RWPE1 (cell line): Measurements from ENCODE around the gene ZNF460.

ENCODE experiments used
- CTCF ChIA-PET: fragments of 350-600 bp; sonication (Branson Sonifier 250); formaldehyde crosslinking; extraction: SDS; loops from one replicate; lab custom pipeline; 2021; lab: Yijun Ruan, JAX
- POLR2A ChIA-PET: fragments of 400-600 bp; formaldehyde crosslinking; extraction: SDS; loops from one replicate; lab custom pipeline; 2020; ENCODE audit warnings: antibody characterized with exemption; ENCODE audit not compliant: low non-redundant PET; lab: Yijun Ruan, JAX
- DNase-seq: peaks from one replicate; pipeline ENCODE4 v3.0.0; 2012; ENCODE audit warnings: low spot score
- H3K27ac ChIP-seq: fragments of 450-650 bp; 2 replicates; pipeline ENCODE4 v1.5.1; 2017
- CTCF ChIP-seq: fragments of 450-650 bp; conservative IDR thresholded peaks from 2 replicates; pipeline ENCODE4 v1.5.1; 2017; ENCODE audit warnings: low read depth, mild to moderate bottlenecking

ZNF460 gene

DNA sequence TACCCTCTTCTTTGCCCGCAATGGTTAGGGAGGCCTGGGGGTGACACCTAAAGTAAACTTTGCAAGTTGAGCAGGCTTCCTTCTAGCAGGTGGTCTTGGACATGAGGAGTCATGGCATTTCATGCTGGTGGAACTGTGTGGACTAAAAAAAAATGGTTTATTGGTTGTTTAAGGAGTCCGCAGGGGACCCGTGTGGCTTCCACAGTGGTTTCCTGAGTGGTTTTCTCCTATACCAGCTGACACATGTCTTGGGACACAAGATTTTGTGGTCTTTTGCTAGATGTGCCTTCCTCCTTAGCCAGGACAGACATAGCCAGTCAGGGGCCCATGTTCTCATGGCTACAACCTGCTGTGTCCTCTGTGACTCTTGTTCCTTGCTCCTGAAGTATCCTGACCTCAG lies 41.5 kb downstream of the ZNF460 start:
- ChIA-PET CTCF (no interaction called here), POLR2A (no interaction called here)
- no peak overlapping the region for H3K27ac ChIP-seq
- DNase-seq, result no peak
- TF ChIP-seq CTCF, result no peak

GRCh38 chr19:57324992-57325391 lies 44.7 kb downstream of the ZNF460 start:
- ChIA-PET POLR2A (no interaction called here), CTCF (no interaction called here)

GRCh38 chr19:57327993-57328392 lies 47.7 kb downstream of the ZNF460 start:
- TF ChIP-seq CTCF, result no peak
- H3K27ac ChIP-seq, result no peak overlapping the region
- POLR2A ChIA-PET, result no interaction called here
- DNase-seq, result no peak
- CTCF ChIA-PET, result no interaction called here

More at GRCh38 chr19:57324992-57325391, 44.7 kb downstream of the ZNF460 start:
- H3K27ac ChIP-seq, result no peak overlapping the region
- no peak for DNase-seq
- TF ChIP-seq CTCF, result no peak

DNA sequence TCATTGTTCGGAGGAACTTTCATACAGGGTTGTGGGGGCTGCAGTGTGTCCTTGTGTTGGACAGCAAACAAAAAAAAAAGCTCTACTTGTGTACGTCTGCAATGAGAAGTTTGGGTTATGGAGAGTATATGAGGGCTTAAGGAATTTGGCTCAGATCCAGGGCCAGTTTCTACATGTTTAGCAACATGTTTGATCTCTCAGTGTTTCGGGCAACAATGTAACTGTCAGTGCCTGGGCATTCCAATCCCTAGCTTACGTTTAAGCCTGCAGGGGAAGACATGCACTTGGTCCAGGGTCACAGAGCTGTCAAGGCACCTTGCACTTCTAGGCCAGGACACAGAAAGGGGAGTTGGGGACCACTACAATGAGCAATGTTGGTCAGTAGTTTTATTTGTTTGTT lies 53.9 kb downstream of the ZNF460 start:
- POLR2A ChIA-PET, result interaction anchor here (0.5 kb wide), 1 partner anchor 1173 kb away, joined by 3 read pairs; no protein-coding TSS in a partner anchor
- CTCF ChIA-PET, result no interaction called here
- DNase-seq, result peak; percentile 59
- TF ChIP-seq CTCF, result no peak
- H3K27ac ChIP-seq, result no peak overlapping the region; the same call in 1 of the 2 replicates

GRCh38 chr19:57338877-57339276 lies 58.6 kb downstream of the ZNF460 start:
- POLR2A ChIA-PET, result interaction anchor here (0.6 kb wide), 1 partner anchor 41 kb away, joined by 3 read pairs; no protein-coding TSS in a partner anchor

GRCh38 chr19:57342582-57342981 lies 62.3 kb downstream of the ZNF460 start:
- ChIA-PET POLR2A (no interaction called here), CTCF (no interaction called here)
- DNase-seq, result no peak
- H3K27ac ChIP-seq, result no peak overlapping the region
- TF ChIP-seq CTCF, result no peak

More at GRCh38 chr19:57338877-57339276, 58.6 kb downstream of the ZNF460 start:
- DNase-seq, result no peak
- no peak overlapping the region for H3K27ac ChIP-seq
- no peak for TF ChIP-seq CTCF
- CTCF ChIA-PET, result interaction anchor here (0.5 kb wide), 1 partner anchor 15 kb away, joined by 7 read pairs; no protein-coding TSS in a partner anchor
